Hepatocyte (in vitro differentiated cells): ENCODE data around the gene CNKSR1.

Experiments used
- CTCF ChIP-seq: fragments of 200-600 bp; sonication (generic); IDR thresholded peaks from 2 replicates; pipeline ENCODE4 v1.5.1; 2016; ENCODE audit warnings: antibody characterized with exemption, mild to moderate bottlenecking; ENCODE audit not compliant: poor library complexity
- EZH2 ChIP-seq: fragments of 200-600 bp; sonication (generic); IDR thresholded peaks from 2 replicates; pipeline ENCODE4 v1.6.1; 2016; ENCODE audit warnings: antibody characterized with exemption, mild to moderate bottlenecking, borderline replicate concordance

- TF ChIP-seq CTCF (no peak), EZH2 (no peak)
Measured at GRCh38 chr1:26160527-26161414, 16.5 kb upstream of the CNKSR1 start.
